BLaER1 (cell line): ENCODE results near the gene TSEN15.

Experiments used
- H3K27ac ChIP-seq: shearing (Covaris generic); formaldehyde crosslinking; 2 replicates; pipeline ENCODE4 v1.8.1; 2022
- H3K27me3 ChIP-seq: shearing (Covaris generic); formaldehyde crosslinking; 2 replicates; pipeline ENCODE4 v1.8.1; 2022
- H3K36me3 ChIP-seq: shearing (Covaris generic); formaldehyde crosslinking; 2 replicates; pipeline ENCODE4 v1.8.1; 2022
- H3K4me1 ChIP-seq: shearing (Covaris generic); formaldehyde crosslinking; 2 replicates; pipeline ENCODE4 v1.8.1; 2022
- H3K4me2 ChIP-seq: shearing (Covaris generic); formaldehyde crosslinking; 2 replicates; pipeline ENCODE4 v1.8.1; 2022
- H3K4me3 ChIP-seq: shearing (Covaris generic); formaldehyde crosslinking; 2 replicates; pipeline ENCODE4 v1.8.1; 2022
- H3K9ac ChIP-seq: shearing (Covaris generic); formaldehyde crosslinking; 2 replicates; pipeline ENCODE4 v1.8.1; 2022
- H3K9me3 ChIP-seq: shearing (Covaris generic); formaldehyde crosslinking; 2 replicates; pipeline ENCODE4 v1.8.1; 2022
- H4K20me1 ChIP-seq: shearing (Covaris generic); formaldehyde crosslinking; 2 replicates; pipeline ENCODE4 v1.8.1; 2022
- Cebpa-rat ChIP-seq: shearing (Covaris generic); IDR thresholded peaks from 2 replicates; pipeline ENCODE4 v1.8.1; 2022

TSEN15 gene

GRCh38 chr1:184019506-184019905 lies 32.0 kb upstream of the TSEN15 start:
- Histone ChIP-seq H3K36me3 (no peaks in the 10 kb centered on the region), H3K9me3 (no peaks in the 10 kb centered on the region), H3K27ac (no peak overlapping the region), H3K4me2 (no peak overlapping the region), H3K9ac (no peak overlapping the region), H3K4me3 (no peak overlapping the region), H4K20me1 (no peaks in the 10 kb centered on the region), H3K27me3 (no peaks in the 10 kb centered on the region), H3K4me1 (no peaks in the 10 kb centered on the region)
- TF ChIP-seq Cebpa-rat = no peak

- Histone ChIP-seq H3K4me3 (no peak overlapping the region), H3K36me3 (no peaks in the 10 kb centered on the region), H3K4me1 (no peaks in the 10 kb centered on the region), H3K27me3 (no peaks in the 10 kb centered on the region), H4K20me1 (no peaks in the 10 kb centered on the region), H3K9ac (no peak overlapping the region), H3K27ac (no peak overlapping the region), H3K4me2 (no peak overlapping the region), H3K9me3 (no peaks in the 10 kb centered on the region)
- TF ChIP-seq Cebpa-rat = no peak
Measured at GRCh38 chr1:184020328-184020727, 31.2 kb upstream of the TSEN15 start.

DNA sequence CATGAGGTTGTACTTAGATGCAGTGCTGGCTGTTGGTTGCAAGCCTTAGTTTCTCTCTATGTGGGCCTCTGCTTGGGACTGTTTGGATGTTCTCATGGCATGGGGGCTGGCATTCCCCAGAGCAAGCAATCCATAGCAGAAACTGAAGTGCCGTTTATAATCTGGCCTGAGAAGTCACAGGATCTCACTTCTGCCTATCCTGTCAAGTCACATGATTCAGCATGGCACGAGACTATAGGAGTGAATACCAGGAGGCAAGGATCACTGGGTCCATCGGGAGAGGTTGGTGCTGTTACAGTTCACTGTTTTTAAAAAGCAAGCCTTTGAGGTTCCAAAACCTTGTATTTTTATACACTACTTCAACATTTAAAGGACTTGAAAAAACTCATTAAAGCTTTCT lies 30.7 kb upstream of the TSEN15 start:
- H3K4me3 ChIP-seq = no peak overlapping the region
- H3K4me1 ChIP-seq = no peaks in the 10 kb centered on the region
- H4K20me1 ChIP-seq = no peaks in the 10 kb centered on the region
- H3K27me3 ChIP-seq = no peaks in the 10 kb centered on the region
- H3K27ac ChIP-seq = no peak overlapping the region
- H3K9ac ChIP-seq = no peak overlapping the region
- no peaks in the 10 kb centered on the region for H3K9me3 ChIP-seq
- H3K4me2 ChIP-seq = no peak overlapping the region
- TF ChIP-seq Cebpa-rat = no peak
- H3K36me3 ChIP-seq = no peaks in the 10 kb centered on the region

- Histone ChIP-seq H3K27ac (no peak overlapping the region), H3K36me3 (no peaks in the 10 kb centered on the region), H3K4me2 (no peak overlapping the region), H4K20me1 (no peaks in the 10 kb centered on the region), H3K4me1 (no peaks in the 10 kb centered on the region), H3K9ac (no peak overlapping the region), H3K27me3 (no peaks in the 10 kb centered on the region), H3K4me3 (no peak overlapping the region), H3K9me3 (no peaks in the 10 kb centered on the region)
- TF ChIP-seq Cebpa-rat = no peak
Measured at GRCh38 chr1:184021728-184022127, 29.8 kb upstream of the TSEN15 start.

GRCh38 chr1:184022668-184023067 lies 28.9 kb upstream of the TSEN15 start:
- H3K27ac ChIP-seq = no peak overlapping the region

DNA sequence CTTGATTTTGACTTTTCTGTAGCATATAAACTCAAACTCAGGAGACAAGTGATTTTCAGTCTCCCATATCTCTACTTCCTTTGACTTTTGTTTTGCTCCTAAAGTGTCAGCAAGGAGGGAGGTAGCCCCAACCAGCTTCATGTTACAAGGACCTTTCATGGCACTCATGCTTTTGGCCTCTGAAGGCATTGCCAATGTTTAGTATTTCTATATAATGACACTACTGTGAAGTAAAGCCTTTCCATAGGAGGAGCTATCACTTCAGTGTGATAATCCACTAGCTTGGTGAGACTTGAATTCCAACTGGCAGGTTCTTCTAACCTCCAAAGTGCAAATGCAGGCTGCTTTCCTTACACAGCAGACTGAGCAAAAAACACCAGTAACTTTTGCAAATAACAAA lies 28.4 kb upstream of the TSEN15 start:
- H3K27me3 ChIP-seq = no peaks in the 10 kb centered on the region
- no peaks in the 10 kb centered on the region for H3K4me1 ChIP-seq
- H3K4me2 ChIP-seq = no peak overlapping the region
- H3K36me3 ChIP-seq = no peaks in the 10 kb centered on the region
- no peak for TF ChIP-seq Cebpa-rat
- H4K20me1 ChIP-seq = no peaks in the 10 kb centered on the region
- no peak overlapping the region for H3K9ac ChIP-seq
- no peaks in the 10 kb centered on the region for H3K9me3 ChIP-seq
- H3K4me3 ChIP-seq = no peak overlapping the region
- H3K27ac ChIP-seq = no peak overlapping the region

More at GRCh38 chr1:184022668-184023067, 28.9 kb upstream of the TSEN15 start:
- TF ChIP-seq Cebpa-rat = no peak
- no peak overlapping the region for H3K9ac ChIP-seq
- H3K9me3 ChIP-seq = no peaks in the 10 kb centered on the region
- H3K4me2 ChIP-seq = no peak overlapping the region
- no peak overlapping the region for H3K4me3 ChIP-seq
- no peaks in the 10 kb centered on the region for H3K4me1 ChIP-seq
- H3K36me3 ChIP-seq = no peaks in the 10 kb centered on the region
- H4K20me1 ChIP-seq = no peaks in the 10 kb centered on the region
- no peaks in the 10 kb centered on the region for H3K27me3 ChIP-seq

DNA sequence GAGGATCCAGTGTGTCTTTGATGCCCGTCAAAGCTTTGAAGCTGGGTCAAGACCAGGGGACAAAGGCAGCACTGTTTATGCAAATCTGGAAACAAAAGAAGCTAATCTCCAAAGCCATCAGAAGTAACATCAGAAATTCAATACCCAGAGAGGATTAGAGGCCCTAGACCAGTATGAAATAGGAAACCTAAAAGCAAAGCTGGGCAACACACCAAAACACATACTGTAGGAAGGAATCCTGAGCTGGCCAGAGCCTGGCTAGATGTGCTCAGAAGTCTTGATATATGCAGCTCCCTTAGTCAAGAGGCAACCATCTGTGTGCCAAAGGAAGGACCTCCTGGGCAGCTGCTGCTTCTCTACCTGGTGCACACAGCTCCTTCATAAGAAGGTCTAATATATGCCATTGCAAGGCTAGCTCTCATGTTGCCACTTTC lies 26.3 kb upstream of the TSEN15 start:
- TF ChIP-seq Cebpa-rat = no peak
- H3K27ac ChIP-seq = no peak overlapping the region
- no peak overlapping the region for H3K9ac ChIP-seq
- no peaks in the 10 kb centered on the region for H3K36me3 ChIP-seq
- H4K20me1 ChIP-seq = no peaks in the 10 kb centered on the region
- no peak overlapping the region for H3K4me2 ChIP-seq
- H3K4me3 ChIP-seq = no peak overlapping the region
- no peaks in the 10 kb centered on the region for H3K9me3 ChIP-seq
- no peaks in the 10 kb centered on the region for H3K27me3 ChIP-seq
- no peaks in the 10 kb centered on the region for H3K4me1 ChIP-seq

GRCh38 chr1:184027826-184028695 lies 23.5 kb upstream of the TSEN15 start:
- H3K9ac ChIP-seq = no peak overlapping the region
- no peaks in the 10 kb centered on the region for H3K36me3 ChIP-seq
- no peaks in the 10 kb centered on the region for H4K20me1 ChIP-seq
- H3K4me2 ChIP-seq = no peak overlapping the region
- no peaks in the 10 kb centered on the region for H3K27me3 ChIP-seq
- H3K27ac ChIP-seq = no peak overlapping the region
- no peak overlapping the region for H3K4me3 ChIP-seq
- no peaks in the 10 kb centered on the region for H3K9me3 ChIP-seq
- no peak for TF ChIP-seq Cebpa-rat
- no peaks in the 10 kb centered on the region for H3K4me1 ChIP-seq

DNA sequence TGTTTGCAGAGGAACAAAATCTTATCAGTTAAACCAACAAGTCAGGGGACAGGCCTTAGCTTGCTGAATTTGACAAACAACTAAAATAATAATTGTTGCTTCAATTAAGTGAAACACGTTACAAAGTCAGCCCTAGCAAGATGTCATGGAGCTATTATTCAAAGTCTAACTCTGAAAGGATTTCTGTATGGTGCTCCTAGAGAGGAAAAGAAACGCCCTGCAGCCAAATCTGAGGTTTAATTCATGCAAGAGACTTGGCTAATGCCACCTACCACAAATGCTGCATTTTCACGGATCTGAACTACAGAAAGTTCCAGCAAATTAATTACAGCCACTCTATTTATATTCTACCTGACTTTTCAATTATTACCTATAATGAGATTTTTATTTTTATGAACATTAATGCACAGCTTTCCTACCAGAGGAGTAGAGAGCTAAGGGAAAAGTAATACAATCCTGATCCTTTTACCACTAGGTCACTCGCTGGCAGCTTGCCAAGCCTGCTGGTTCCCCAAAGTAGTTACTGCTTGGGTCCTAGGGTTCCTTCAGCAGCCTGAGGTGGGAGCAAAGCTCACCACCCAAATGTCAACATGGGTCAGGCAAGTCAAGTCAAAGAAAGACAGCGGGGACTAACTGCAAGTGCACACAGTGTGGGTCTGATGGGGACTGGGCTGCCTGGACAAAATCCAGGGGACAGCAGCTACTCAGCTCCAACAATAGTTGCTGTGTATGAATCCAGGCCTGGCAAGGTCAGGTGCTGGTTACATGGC lies 22.5 kb upstream of the TSEN15 start:
- H3K4me1 ChIP-seq = no peaks in the 10 kb centered on the region
- no peak for TF ChIP-seq Cebpa-rat
- H3K27ac ChIP-seq = no peak overlapping the region
- H3K36me3 ChIP-seq = no peaks in the 10 kb centered on the region
- H3K9me3 ChIP-seq = no peaks in the 10 kb centered on the region
- no peaks in the 10 kb centered on the region for H4K20me1 ChIP-seq
- no peak overlapping the region for H3K4me2 ChIP-seq
- H3K9ac ChIP-seq = no peak overlapping the region
- H3K4me3 ChIP-seq = no peak overlapping the region
- H3K27me3 ChIP-seq = peaks cover 5% of the 10 kb centered on the region; the same call in 1 of the 2 replicates

GRCh38 chr1:184030433-184031091 lies 21.0 kb upstream of the TSEN15 start:
- no peak for TF ChIP-seq Cebpa-rat
- H3K4me2 ChIP-seq = no peak overlapping the region
- no peak overlapping the region for H3K9ac ChIP-seq
- peaks cover 19% of the 10 kb centered on the region for H3K27me3 ChIP-seq
- H3K4me3 ChIP-seq = no peak overlapping the region
- H3K4me1 ChIP-seq = no peaks in the 10 kb centered on the region
- H3K27ac ChIP-seq = no peak overlapping the region
- H4K20me1 ChIP-seq = peaks cover under 1% of the 10 kb centered on the region; the same call in 1 of the 2 replicates
- H3K36me3 ChIP-seq = no peaks in the 10 kb centered on the region
- H3K9me3 ChIP-seq = no peaks in the 10 kb centered on the region
